Myometrial cell (primary cell): ENCODE measurements around the gene LRRC40. TPM values are rescaled to one million over a fixed set of nuclear protein-coding genes. Genes with fewer than 3 reads are reported as not detected.

ENCODE experiments used
- total RNA-seq: library from RNA; depleted of rRNA; stranded (reverse); fragments of >200 nt; gene quantifications from 2 replicates; pipeline ENCODE4 v1.2.3, GENCODE V29; 2015

The LRRC40 gene
- 13.5 and 13.8 TPM in 2 replicates for total RNA-seq

GRCh38 chr1:70205434-70206118, at the start of gene LRRC40:
LRRC40 (minus strand) TSS chr1:70205579; CDS start chr1:70205540, 39 bp downstream.

DNA sequence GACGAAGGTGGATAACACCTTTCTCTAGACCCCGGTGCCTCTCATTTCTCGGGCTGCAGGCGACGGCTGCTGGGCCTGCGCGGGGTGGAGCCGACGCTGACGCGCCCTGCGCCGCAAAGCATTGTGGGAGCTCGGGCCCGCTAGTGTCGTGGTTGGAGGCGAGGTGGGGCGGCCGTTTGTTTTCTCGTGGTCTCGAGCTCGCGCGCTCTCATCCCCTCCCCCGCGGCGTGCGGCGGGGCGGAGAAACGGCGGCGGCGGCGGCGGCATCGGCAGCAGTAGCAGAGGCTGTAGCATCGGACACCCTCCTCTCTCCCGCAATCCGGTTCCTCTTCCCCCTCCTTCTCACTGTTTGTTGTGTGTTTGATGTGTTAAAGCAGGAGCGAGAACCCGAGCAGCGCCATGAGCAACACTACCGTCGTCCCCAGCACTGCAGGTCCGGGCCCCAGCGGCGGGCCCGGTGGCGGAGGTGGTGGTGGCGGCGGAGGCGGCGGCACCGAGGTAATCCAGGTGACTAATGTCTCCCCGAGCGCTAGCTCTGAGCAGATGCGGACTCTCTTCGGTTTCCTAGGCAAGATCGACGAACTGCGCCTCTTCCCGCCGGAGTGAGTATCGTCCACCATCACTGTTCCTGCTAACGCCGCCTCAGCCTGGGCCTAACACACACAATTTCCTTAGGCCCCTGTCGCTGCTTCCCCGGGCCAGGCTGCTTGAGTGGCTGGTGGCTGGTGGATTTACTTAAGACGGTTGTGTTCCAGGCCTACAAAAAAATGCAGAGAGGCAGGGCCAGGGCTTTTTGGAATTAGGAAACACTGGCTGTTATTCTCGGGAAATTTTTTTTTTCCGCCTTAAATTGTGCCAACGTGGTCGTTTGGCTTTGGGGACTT, 16.1 kb upstream of the LRRC40 start, which contains the start of gene SRSF11:
Gene SRSF11, plus strand, starts transcription at position 143 of the 884 bp plus-strand sequence. Its CDS starts 257 bp downstream, at position 400.

Other genes starting within 250 kb of the LRRC40 start
- gene SRSF11, start 15.8 kb upstream of the LRRC40 start, total RNA-seq, result 41.5 and 56.5 TPM in 2 replicates
- gene ANKRD13C, start 149.1 kb upstream of the LRRC40 start, total RNA-seq, result 15.6 and 21.6 TPM in 2 replicates
- 7.6 and 11.8 TPM in 2 replicates for gene CTH, start 205.7 kb upstream of the LRRC40 start, total RNA-seq